ENCODE results near the gene LRRFIP1. TPM values are rescaled to one million over a fixed set of nuclear protein-coding genes. Genes with fewer than 3 reads are reported as not detected.

Gene LRRFIP1
- total and polyA plus RNA-seq, 12 donors, result 91.5 to 132 (median 110) TPM

DNA sequence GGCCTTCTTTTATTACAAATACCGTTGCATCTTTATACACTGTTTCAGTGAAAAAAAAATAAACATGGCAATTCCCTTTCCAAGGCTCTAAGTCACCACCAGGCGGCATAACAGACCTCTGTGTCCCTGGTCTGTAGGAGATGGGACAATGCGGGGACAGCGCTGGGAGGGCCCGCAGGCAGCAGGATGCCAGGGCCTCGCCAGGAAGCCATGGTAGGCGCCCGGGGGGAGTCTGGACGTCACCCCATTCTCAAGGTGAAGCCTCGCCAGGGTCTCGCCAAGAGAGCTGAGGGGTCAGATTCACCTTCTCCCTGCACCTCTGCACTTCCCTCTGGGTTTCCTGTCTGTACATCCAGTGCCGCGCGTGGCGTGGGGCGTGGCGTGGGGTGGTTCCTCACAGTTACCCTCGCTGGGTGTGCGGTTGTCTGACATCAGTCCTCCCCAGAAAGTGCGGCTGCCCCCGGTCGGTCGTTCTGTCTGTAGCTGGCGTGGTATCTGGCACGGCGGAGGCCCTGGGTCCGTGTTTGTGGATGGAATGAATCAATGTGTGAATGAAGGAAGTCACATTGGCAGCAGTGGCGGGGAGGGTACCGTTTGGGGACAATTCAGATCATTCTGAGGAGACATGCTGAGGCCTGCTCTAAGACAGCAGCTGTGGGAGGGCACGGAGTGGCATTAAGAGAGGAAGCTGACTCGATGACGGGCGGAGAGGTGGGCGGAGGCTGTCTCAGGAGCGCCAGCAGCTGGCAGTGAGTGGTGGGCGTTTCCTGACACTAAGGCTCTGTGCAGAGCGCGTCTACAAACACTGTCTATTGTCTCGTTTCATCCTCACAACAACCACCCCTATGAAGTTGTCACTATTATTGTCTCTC, 46.0 kb downstream of the LRRFIP1 start:
- Histone ChIP-seq H3K27ac (peak overlapping the region in 8 of 10 donors; percentile 50 to 92 (median 86)), H3K9me3 (no peaks in the 10 kb centered on the region), H3K4me3 (peak overlapping the region in 7 of 10 donors; percentile 10 to 51 (median 36)), H3K27me3 (no peaks in the 10 kb centered on the region), H3K36me3 (no peaks in the 10 kb centered on the region), H3K4me1 (peaks cover 34 to 96% (median 87%) of the 10 kb centered on the region in 9 donors)
- intact Hi-C loops (cut with DNase I), result loop anchor here (1.0 to 5.0 kb wide), 8 partner anchors 19 to 81 kb away; partner anchors contain the start of genes LRRFIP1 (in 1 of the 10) and RAB17 (in 1 of the 10)
- DNase-seq (peak; percentile 58 to 75), ATAC-seq (peak in 7 of 8 donors; percentile 20 to 64 (median 36))
- TF ChIP-seq, protein P1, sequence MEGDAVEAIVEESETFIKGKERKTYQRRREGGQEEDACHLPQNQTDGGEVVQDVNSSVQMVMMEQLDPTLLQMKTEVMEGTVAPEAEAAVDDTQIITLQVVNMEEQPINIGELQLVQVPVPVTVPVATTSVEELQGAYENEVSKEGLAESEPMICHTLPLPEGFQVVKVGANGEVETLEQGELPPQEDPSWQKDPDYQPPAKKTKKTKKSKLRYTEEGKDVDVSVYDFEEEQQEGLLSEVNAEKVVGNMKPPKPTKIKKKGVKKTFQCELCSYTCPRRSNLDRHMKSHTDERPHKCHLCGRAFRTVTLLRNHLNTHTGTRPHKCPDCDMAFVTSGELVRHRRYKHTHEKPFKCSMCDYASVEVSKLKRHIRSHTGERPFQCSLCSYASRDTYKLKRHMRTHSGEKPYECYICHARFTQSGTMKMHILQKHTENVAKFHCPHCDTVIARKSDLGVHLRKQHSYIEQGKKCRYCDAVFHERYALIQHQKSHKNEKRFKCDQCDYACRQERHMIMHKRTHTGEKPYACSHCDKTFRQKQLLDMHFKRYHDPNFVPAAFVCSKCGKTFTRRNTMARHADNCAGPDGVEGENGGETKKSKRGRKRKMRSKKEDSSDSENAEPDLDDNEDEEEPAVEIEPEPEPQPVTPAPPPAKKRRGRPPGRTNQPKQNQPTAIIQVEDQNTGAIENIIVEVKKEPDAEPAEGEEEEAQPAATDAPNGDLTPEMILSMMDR (IDR thresholded peaks at IDR 0.05), result peak; percentile 63 to 82 (median 72)
- 36 to 38% methylated on average over 39 of the region's 39 CpGs for WGBS, 2 donors

DNA sequence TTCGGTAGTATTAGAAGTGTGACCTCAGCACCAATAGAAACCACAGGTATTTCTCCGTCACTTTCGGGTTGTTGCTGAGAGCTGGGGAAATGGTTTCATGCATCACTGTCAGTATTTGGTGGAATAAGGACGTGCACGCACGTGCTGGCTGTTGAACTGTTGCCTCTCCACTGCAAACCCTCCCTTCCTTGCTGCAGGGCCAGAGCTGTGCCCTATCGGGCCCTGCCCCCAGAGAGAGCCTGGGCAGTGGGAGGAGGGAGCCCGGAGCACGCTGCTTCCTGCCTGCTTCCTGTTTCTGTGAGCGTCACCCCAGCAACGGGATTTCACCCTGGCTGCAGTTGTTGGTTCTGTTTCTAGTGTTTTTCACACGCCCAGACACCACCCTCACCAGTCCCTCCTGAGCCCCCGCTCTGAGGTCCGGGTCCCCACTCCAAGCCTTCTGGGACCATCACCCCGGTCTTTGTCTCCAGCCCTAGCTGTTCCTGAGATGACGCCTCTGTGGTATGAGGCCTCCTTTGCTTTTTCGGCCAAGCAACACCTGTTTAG, 47.4 kb downstream of the LRRFIP1 start:
- peak; percentile 83 to 89 (median 86) for ATAC-seq
- peak overlapping the region in 6 of 10 donors; percentile 23 to 40 (median 28) for H3K4me3 ChIP-seq
- TF ChIP-seq, protein P1 (IDR thresholded peaks at IDR 0.05), result peak in 4 of 9 donors; percentile 6 to 23 (median 16)
- no peaks in the 10 kb centered on the region for H3K9me3 ChIP-seq
- 6 to 9% methylated on average over 17 of the region's 17 CpGs for WGBS, 2 donors
- H3K27me3 ChIP-seq, result no peaks in the 10 kb centered on the region
- intact Hi-C loops (cut with DNase I), result loop anchor here in 7 of 10 donors (2.0 to 5.0 kb wide), 6 partner anchors 18 to 83 kb away; partner anchors contain the start of genes LRRFIP1 (in 1 of the 7) and RAB17 (in 1 of the 7)
- peaks cover 34 to 92% (median 87%) of the 10 kb centered on the region in 9 donors for H3K4me1 ChIP-seq
- no peaks in the 10 kb centered on the region for H3K36me3 ChIP-seq
- peak; percentile 83 to 92 for DNase-seq
- H3K27ac ChIP-seq, result peak overlapping the region; percentile 48 to 92 (median 84)

DNA sequence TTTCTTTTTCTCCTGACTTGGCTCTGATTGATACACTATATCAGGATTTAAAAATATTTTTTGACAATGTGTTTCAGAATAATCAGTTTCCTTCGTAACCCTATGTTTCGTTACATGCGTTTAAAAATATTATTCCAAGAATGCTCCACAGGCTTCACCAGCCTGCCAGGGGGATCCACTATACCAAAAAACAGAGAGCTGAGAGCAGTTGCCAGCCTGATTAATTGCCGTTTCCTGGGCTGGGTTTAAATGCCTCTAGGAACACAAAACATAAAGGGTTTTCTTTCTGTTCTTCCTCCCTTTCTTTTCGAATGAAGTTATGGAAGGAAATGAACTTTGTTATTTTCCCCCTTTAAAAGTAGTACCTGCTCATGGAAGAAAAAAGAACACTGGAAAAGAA, 47.9 kb downstream of the LRRFIP1 start:
- intact Hi-C loops (cut with DNase I), result loop anchor here in 2 of 10 donors (2.0 kb wide), 2 partner anchors 17 to 69 kb away; no protein-coding TSS in a partner anchor
- TF ChIP-seq, protein P1 (IDR thresholded peaks at IDR 0.05), result no peak
- no peak for DNase-seq
- H3K4me1 ChIP-seq, result peaks cover 31 to 87% (median 82%) of the 10 kb centered on the region in 9 donors
- H3K36me3 ChIP-seq, result no peaks in the 10 kb centered on the region
- WGBS, 2 donors, result 27 to 32% methylated on average over 5 of the region's 5 CpGs
- peak overlapping the region in 6 of 10 donors; percentile 23 to 40 (median 28) for H3K4me3 ChIP-seq
- ATAC-seq, result no peak
- H3K27me3 ChIP-seq, result no peaks in the 10 kb centered on the region
- peak overlapping the region; percentile 48 to 92 (median 84) for H3K27ac ChIP-seq
- no peaks in the 10 kb centered on the region for H3K9me3 ChIP-seq
